GM10248 (cell line): ENCODE data around the gene SH3BGRL2.
A peak's percentile ranks its signal among the peaks of the same experiment; 100 is the strongest.
"Not testable (repeated sequence)": the region's sequence is repeated elsewhere in the genome, so short reads cannot be mapped to it uniquely, and the experiment has no call there.

Experiments used
- CTCF ChIA-PET: fragments of 300-600 bp; sonication (Branson Sonifier 250); formaldehyde crosslinking; extraction: SDS; loops from one replicate; lab custom pipeline; 2021; ENCODE audit warnings: antibody characterized with exemption; lab: Yijun Ruan, JAX
- POLR2A ChIA-PET: fragments of 350-650 bp; sonication (Branson Sonifier 250); formaldehyde crosslinking; extraction: SDS; loops from one replicate; lab custom pipeline; 2020; ENCODE audit warnings: antibody characterized with exemption; lab: Yijun Ruan, JAX
- DNase-seq: peaks from one replicate; pipeline ENCODE4 v3.0.0; 2012; ENCODE audit errors: extremely low spot score
- TF ChIP-seq, protein P1 (sequence below): IDR thresholded peaks from 2 replicates; pipeline ENCODE4 v1.5.1; 2012; ENCODE audit warnings: mild to moderate bottlenecking, low read depth; ENCODE audit errors: extremely low read depth, missing control alignments, control extremely low read depth

SH3BGRL2 gene

DNA sequence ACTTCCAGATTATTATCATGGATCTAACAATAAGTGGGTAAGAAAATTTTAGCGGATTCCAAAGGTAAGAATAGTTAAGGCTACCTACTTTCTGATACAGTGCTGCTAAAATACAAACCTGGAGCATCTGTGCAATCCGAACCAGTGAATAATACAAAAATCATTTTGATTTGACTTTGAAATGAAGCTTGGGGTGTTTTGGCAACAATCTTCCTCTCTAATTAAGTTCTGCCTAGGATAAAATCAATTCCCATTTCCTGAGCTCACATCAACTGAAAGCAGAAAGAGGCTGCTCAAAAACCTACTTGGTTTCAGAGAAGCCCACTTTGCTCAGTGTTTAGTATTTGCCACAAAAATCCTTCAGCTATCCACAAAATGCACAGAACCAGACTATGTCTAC, 18.7 kb upstream of the SH3BGRL2 start:
- CTCF ChIA-PET, result interaction anchor here (0.6 to 1.5 kb wide), 2 partner anchors 37 to 257 kb away, joined by 3 to 4 read pairs; no protein-coding TSS in a partner anchor
- TF ChIP-seq, protein P1, sequence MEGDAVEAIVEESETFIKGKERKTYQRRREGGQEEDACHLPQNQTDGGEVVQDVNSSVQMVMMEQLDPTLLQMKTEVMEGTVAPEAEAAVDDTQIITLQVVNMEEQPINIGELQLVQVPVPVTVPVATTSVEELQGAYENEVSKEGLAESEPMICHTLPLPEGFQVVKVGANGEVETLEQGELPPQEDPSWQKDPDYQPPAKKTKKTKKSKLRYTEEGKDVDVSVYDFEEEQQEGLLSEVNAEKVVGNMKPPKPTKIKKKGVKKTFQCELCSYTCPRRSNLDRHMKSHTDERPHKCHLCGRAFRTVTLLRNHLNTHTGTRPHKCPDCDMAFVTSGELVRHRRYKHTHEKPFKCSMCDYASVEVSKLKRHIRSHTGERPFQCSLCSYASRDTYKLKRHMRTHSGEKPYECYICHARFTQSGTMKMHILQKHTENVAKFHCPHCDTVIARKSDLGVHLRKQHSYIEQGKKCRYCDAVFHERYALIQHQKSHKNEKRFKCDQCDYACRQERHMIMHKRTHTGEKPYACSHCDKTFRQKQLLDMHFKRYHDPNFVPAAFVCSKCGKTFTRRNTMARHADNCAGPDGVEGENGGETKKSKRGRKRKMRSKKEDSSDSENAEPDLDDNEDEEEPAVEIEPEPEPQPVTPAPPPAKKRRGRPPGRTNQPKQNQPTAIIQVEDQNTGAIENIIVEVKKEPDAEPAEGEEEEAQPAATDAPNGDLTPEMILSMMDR, result no peak
- POLR2A ChIA-PET, result no interaction called here
- no peak for DNase-seq

DNA sequence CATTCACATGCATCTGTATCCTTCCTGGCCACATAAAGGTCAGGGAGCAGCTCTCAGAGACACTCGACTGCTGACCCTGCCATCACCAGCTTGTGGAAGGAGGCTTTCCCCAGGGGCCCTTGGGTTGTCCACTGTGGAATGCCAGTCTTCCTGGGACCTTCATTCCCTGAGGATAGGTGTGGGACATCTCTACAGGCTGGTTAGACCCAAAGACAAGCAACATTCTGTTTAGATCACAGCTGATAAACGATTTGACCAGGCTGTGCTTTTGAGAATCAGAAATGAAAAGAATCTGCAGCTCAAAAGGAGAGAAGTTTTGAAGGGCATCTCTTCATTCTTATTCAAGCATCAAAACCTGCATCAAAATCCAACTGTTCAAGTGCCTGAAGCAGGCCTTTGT, 18.2 kb upstream of the SH3BGRL2 start:
- DNase-seq, result no peak
- TF ChIP-seq, protein P1, result no peak
- ChIA-PET POLR2A (no interaction called here), CTCF (interaction anchor here (0.8 to 1.5 kb wide), 2 partner anchors 38 to 118 kb away, joined by 3 to 4 read pairs; no protein-coding TSS in a partner anchor)

- POLR2A ChIA-PET, result no interaction called here
- no peak for DNase-seq
- CTCF ChIA-PET, result no interaction called here
- TF ChIP-seq, protein P1, result no peak
Measured at GRCh38 chr6:79613912-79614311, 17.2 kb upstream of the SH3BGRL2 start.

GRCh38 chr6:79614326-79615305, 16.5 kb upstream of the SH3BGRL2 start:
- POLR2A ChIA-PET, result no interaction called here
- peak; percentile 17 for DNase-seq
- TF ChIP-seq, protein P1, result no peak
- CTCF ChIA-PET, result interaction anchor here (0.9 kb wide), 2 partner anchors 9 to 18 kb away, joined by 3 to 4 read pairs; no protein-coding TSS in a partner anchor

GRCh38 chr6:79617518-79617941, 13.6 kb upstream of the SH3BGRL2 start:
- TF ChIP-seq, protein P1, result no peak
- ChIA-PET CTCF (no interaction called here), POLR2A (no interaction called here)
- no peak for DNase-seq

DNA sequence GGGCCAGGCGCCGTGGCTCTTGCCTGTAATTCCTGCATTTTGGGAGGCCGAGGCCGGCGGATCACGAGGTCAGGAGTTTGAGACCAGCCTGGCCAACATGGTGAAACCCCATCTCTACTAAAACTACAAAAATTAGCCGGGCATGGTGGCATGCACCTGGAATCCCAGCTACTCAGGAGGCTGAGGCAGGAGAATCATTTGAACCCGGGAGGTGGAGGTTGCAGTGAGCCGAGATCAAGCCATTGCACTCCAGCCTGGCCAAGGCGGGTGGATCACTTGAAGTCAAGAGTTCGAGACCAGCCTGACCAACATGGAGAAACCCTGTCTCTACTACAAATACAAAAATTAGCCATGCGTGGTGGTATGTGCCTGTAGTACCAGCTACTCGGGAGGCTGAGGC, 12.7 kb upstream of the SH3BGRL2 start:
- CTCF ChIA-PET, DNase-seq, POLR2A ChIA-PET: not testable (repeated sequence)

- POLR2A ChIA-PET, result no interaction called here
- TF ChIP-seq, protein P1, result no peak
- CTCF ChIA-PET, result interaction anchor here (1.1 to 1.3 kb wide), 4 partner anchors 10 to 247 kb away, joined by 3 read pairs; no protein-coding TSS in a partner anchor
- no peak for DNase-seq
Measured at GRCh38 chr6:79621579-79621978, 9.6 kb upstream of the SH3BGRL2 start.
